ENCODE results near the gene KAZN.

- TF ChIP-seq CTCF (IDR thresholded peaks at IDR 0.05) (no peak), PBX3 (IDR thresholded peaks at IDR 0.05) (no peak), EZH2phosphoT487 (IDR thresholded peaks at IDR 0.05; ENCODE audit: borderline replicate concordance, low read depth) (no peak), JUND (IDR thresholded peaks at IDR 0.05) (no peak), SIN3A (IDR thresholded peaks at IDR 0.05; ENCODE audit: borderline replicate concordance, low read depth, low read length) (no peak), USF2 (IDR thresholded peaks at IDR 0.05; ENCODE audit: borderline replicate concordance, low read depth, low read length) (no peak)
These were observed 516.4 kb downstream of the KAZN start for GRCh38 chr1:15114884-15115283.
